Omental fat pad (tissue), 4 donors: ENCODE measurements around the gene BTBD1. TPM values are rescaled to one million over a fixed set of nuclear protein-coding genes. Genes with fewer than 3 reads are reported as not detected.
A peak's percentile ranks its signal among the peaks of the same experiment; 100 is the strongest.

Source experiments
- ATAC-seq: fragments of 150-250 bp; one replicate; pipeline ENCODE4 v1.9.1; 2016; ENCODE audit warnings: mild to moderate bottlenecking, moderate library complexity; ENCODE audit not compliant: low FRiP score
- DNase-seq: peaks from one replicate; pipeline ENCODE4 v3.0.0-alpha.2; 2019; ENCODE audit warnings: low spot score
- total RNA-seq, 4 donors: library from RNA; depleted of rRNA; stranded (reverse); fragments of >200 nt; gene quantifications; one replicate each; pipeline ENCODE4 v1.1.0, GENCODE V29; 2016
- TF ChIP-seq, protein P1 (sequence below), 3 donors: fragments of 450-650 bp; IDR thresholded peaks; one replicate each; pipeline ENCODE4 v1.5.1; 2016 to 2017; ENCODE audit warnings: antibody characterized with exemption in 3 of 3, mild to moderate bottlenecking in 3 of 3, moderate library complexity in 2 of 3

BTBD1 gene
- total RNA-seq, 4 donors from 2014 or later: 56.9 to 104 (median 84.7) TPM

DNA sequence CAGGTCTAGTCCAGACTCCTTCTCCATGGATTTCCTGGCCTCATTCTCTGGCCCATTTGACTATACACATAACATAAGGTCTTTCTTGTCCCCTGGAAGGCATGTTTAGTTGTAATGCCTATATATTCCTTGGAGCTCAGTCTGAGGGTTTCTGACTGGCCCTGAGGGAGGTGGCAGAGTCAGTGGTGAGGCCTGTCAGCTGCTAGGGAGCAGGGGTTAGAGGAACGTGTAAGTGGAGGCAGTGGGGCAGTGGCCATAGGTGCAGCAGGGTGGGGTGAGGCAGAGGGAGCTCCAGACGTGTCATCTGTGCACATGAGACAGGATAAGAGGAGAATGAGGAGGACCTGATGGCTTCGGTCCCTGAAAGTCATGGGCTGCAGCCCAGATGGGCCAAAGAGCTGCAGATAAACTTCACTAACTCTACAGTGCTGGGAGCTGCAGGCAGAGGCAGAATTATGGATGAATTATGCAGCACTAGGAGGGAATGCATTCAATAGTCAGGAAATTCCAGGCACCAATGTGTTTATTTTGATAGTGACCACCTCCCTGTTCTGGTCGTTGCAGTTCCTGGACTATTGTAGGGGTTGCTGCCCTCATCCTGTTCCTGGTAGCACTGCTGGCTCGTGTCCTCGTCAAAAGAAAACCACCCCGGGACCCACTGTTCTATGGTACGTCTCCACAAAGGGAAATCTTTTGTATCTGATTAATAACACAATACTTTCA lies 45.3 kb upstream of the BTBD1 start:
- ATAC-seq (no peak), DNase-seq (no peak)
- TF ChIP-seq, protein P1, sequence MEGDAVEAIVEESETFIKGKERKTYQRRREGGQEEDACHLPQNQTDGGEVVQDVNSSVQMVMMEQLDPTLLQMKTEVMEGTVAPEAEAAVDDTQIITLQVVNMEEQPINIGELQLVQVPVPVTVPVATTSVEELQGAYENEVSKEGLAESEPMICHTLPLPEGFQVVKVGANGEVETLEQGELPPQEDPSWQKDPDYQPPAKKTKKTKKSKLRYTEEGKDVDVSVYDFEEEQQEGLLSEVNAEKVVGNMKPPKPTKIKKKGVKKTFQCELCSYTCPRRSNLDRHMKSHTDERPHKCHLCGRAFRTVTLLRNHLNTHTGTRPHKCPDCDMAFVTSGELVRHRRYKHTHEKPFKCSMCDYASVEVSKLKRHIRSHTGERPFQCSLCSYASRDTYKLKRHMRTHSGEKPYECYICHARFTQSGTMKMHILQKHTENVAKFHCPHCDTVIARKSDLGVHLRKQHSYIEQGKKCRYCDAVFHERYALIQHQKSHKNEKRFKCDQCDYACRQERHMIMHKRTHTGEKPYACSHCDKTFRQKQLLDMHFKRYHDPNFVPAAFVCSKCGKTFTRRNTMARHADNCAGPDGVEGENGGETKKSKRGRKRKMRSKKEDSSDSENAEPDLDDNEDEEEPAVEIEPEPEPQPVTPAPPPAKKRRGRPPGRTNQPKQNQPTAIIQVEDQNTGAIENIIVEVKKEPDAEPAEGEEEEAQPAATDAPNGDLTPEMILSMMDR (IDR thresholded peaks at IDR 0.05): no peak

DNA sequence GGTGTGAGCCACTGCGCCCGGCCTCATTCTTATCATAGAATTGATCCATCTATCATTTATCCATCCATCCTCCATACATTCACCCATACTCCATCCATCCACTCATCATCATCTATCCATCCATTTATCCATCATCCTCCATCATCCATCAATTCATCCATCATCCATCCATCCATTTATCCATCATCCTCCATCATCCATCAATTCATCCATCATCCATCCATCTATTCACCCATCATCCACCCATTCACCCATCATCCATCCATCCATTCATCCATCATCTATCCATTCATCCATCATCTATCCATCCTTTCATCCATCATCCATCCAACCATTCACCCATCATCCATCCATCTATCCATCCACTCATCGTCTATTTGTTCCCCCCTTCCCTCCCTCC lies 44.1 kb upstream of the BTBD1 start:
- ATAC-seq (no peak), DNase-seq (no peak)
- TF ChIP-seq, protein P1 (IDR thresholded peaks at IDR 0.05): no peak

GRCh38 chr15:83110381-83110780 lies 43.3 kb upstream of the BTBD1 start:
- DNase-seq: no peak
- TF ChIP-seq, protein P1 (IDR thresholded peaks at IDR 0.05): no peak
- ATAC-seq: no peak

GRCh38 chr15:83109532-83109931 lies 42.5 kb upstream of the BTBD1 start:
- ATAC-seq (no peak), DNase-seq (no peak)
- TF ChIP-seq, protein P1 (IDR thresholded peaks at IDR 0.05): no peak

DNA sequence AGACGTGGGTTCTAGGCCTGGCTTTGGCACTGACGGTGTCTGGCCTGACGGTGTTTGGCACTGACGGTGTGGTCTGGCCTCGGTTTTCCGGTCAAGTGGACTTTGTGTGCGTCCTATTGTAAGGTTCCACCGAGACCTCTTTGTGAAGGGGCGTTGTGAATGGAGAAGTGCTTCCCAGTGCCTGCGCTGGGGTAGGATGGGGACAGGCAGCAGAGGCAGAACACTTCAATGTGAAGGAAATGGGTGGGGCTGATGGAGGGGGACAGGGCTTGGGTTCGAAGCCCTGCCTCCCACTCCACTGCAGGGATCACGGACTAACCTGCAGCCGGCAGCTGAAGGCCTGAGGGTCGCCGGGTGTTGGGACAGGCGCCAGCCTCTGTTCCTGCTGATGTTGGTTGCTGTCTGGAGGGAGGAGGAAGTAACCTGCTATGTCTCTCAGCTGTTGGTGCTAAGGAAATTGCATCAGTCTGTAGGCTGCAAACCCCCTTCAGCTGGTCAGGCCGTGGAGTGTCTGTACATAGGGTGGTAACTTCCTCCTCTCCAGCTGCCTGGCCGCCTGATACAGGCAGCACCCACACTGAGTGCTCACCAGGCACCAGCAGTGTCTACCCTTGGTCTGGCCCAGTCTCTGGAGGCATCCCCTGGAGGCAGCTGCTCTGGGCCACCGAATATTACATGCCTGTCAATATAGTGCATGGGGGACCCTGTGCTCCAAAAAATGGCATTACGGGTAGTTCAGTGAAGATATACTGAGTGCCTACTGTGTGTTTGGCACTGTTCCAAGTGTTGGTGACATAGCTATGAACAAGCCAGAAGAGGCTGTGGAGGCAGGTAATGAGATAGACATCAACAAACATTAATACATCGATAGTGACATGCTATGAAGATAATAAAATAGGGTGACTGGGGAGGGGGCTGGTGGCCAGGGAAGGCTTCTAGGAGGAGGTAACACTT lies 41.5 kb upstream of the BTBD1 start:
- DNase-seq: no peak
- ATAC-seq: peak; percentile 47

DNA sequence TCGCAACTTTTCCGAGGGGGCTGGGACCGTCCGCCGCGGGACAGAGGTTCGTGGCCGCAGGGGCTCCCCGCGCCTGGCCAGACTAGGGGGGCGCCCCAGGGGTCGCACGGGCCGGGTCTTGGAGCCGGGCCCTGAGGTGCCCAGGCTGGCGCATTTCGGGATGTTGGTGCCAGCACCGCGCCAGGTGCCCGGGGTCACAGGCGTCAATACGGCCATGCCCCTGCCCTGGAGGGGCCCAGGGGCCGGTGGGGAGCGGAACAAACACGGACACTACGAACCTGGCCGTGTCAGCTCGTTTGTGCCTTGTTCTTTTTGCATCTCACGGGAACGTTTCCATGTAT lies 40.8 kb upstream of the BTBD1 start:
- DNase-seq: no peak
- TF ChIP-seq, protein P1 (IDR thresholded peaks at IDR 0.05): no peak
- ATAC-seq: no peak

More for the DNA sequence above, 41.5 kb upstream of the BTBD1 start:
- TF ChIP-seq, protein P1 (IDR thresholded peaks at IDR 0.05): no peak
